Iris pigment epithelial cell (primary cell): Measurements from ENCODE around the gene GCSH.
"Not testable (repeated sequence)": the region's sequence is repeated elsewhere in the genome, so short reads cannot be mapped to it uniquely, and the experiment has no call there.

Experiments used
- DNase-seq: peaks from one replicate; pipeline ENCODE4 v3.0.0-alpha.2; 2011; ENCODE audit warnings: low read depth

Gene GCSH

GRCh38 chr16:81095953-81096714, at the start of gene GCSH:
TSS of gene GCSH (minus strand) at chr16:81096395. CDS start at chr16:81096278, 117 bp downstream.
- DNase-seq, result peak; percentile 100

- peak; percentile 9 for DNase-seq
Measured at GRCh38 chr16:81143921-81144471, 47.8 kb upstream of the GCSH start.

- no peak for DNase-seq
Measured at GRCh38 chr16:81142864-81143263, 46.7 kb upstream of the GCSH start.

- peak; percentile 7 for DNase-seq
Measured at GRCh38 chr16:81140930-81141780, 45.0 kb upstream of the GCSH start.

- DNase-seq, result no peak
Measured at GRCh38 chr16:81138831-81139557, 42.8 kb upstream of the GCSH start.

- no peak for DNase-seq
Measured at GRCh38 chr16:81137754-81138153, 41.6 kb upstream of the GCSH start.

- peak; percentile 26 for DNase-seq
Measured at GRCh38 chr16:81136390-81137335, 40.5 kb upstream of the GCSH start.

GRCh38 chr16:81130126-81130525, 33.9 kb upstream of the GCSH start:
- DNase-seq, result no peak

- DNase-seq, result no peak
Measured at GRCh38 chr16:81128726-81129524, 32.7 kb upstream of the GCSH start.

- DNase-seq, result peak; percentile 37
Measured at GRCh38 chr16:81127051-81127450, 30.9 kb upstream of the GCSH start.

GRCh38 chr16:81123092-81123852, 27.1 kb upstream of the GCSH start:
- DNase-seq, result no peak

GRCh38 chr16:81121474-81121990, 25.3 kb upstream of the GCSH start:
- DNase-seq, result no peak

- no peak for DNase-seq
Measured at GRCh38 chr16:81117436-81117835, 21.2 kb upstream of the GCSH start.

- no peak for DNase-seq
Measured at GRCh38 chr16:81116285-81116684, 20.1 kb upstream of the GCSH start.

- DNase-seq, result no peak
Measured at GRCh38 chr16:81112453-81112852, 16.3 kb upstream of the GCSH start.

- DNase-seq, result not testable (repeated sequence)
Measured at GRCh38 chr16:81109274-81109673, 13.1 kb upstream of the GCSH start.

GRCh38 chr16:81107511-81107910, 11.3 kb upstream of the GCSH start:
- no peak for DNase-seq

GRCh38 chr16:81106826-81107503, 10.8 kb upstream of the GCSH start:
- DNase-seq, result no peak

- DNase-seq, result no peak
Measured at GRCh38 chr16:81105946-81106345, 9.8 kb upstream of the GCSH start.
